Adipocyte (in vitro differentiated cells): ENCODE measurements around the gene SGMS1.
A peak's percentile ranks its signal among the peaks of the same experiment; 100 is the strongest.

Source experiments
- DNase-seq: peaks from one replicate; pipeline ENCODE4 v3.0.0-alpha.2; 2015; ENCODE audit warnings: low read depth
- H3K27me3 ChIP-seq: replicated peaks from 2 replicates; pipeline ENCODE4 v1.7.0; 2013; ENCODE audit warnings: mild to moderate bottlenecking, low read length, moderate library complexity; ENCODE audit not compliant: control insufficient read depth, insufficient read depth
- H3K36me3 ChIP-seq: 2 replicates; pipeline ENCODE4 v1.7.0; 2013; ENCODE audit warnings: low read length, mild to moderate bottlenecking, moderate library complexity; ENCODE audit not compliant: control insufficient read depth, insufficient read depth, severe bottlenecking
- H3K4me1 ChIP-seq: 2 replicates; pipeline ENCODE4 v1.7.0; 2013; ENCODE audit warnings: mild to moderate bottlenecking, low read length, moderate library complexity; ENCODE audit not compliant: control insufficient read depth, insufficient read depth
- H3K4me3 ChIP-seq: 2 replicates; pipeline ENCODE4 v1.7.0; 2013; ENCODE audit warnings: mild to moderate bottlenecking, low read length, moderate library complexity
- H3K9ac ChIP-seq: 2 replicates; pipeline ENCODE4 v1.7.0; 2013; ENCODE audit warnings: mild to moderate bottlenecking, low read length, moderate library complexity
- H3K9me3 ChIP-seq: 2 replicates; pipeline ENCODE4 v1.7.0; 2013; ENCODE audit warnings: mild to moderate bottlenecking, low read length, moderate library complexity; ENCODE audit not compliant: control insufficient read depth

The SGMS1 gene

DNA sequence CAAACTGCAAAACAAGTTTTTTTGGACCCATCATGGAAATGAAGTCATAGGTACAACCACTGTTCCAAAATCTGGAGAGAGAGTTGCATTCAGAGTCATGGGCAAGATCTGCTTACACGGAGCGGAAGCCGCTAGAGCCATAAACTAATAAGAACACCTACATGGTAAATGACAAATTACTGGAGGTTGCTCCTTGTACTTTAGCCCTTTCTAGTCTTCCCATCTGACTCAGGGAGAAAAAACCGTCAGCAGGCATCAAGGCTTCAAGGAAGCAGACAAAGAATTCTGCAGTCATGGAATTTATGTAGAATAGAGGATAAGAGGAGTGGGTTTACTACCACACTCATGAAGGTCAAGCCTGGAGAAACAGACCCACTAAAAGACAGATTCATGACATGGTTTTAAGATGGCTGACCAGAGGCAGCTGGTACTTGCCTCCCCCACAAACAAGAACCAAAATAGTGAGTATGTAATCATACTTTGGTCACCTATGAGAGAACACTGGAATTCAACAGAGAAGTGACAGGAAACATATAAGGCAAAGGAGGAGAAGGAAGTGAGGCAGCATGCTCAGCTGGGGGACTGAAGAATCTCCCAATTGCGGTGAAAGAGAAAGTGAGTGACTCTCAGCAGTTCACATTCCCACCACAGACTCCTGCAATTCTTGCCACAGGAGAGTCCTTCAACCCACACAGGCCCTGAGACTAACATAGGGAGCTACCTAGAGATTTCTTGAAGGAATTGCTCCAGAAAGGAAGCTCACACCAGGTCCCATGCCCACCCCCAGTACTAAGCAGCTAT, 330.0 kb downstream of the SGMS1 start:
- DNase-seq = no peak
- no peaks in the 10 kb centered on the region for H3K27me3 ChIP-seq
- H3K9ac ChIP-seq = no peak overlapping the region
- H3K4me1 ChIP-seq = peaks cover 7% of the 10 kb centered on the region
- no peak overlapping the region for H3K4me3 ChIP-seq
- no peaks in the 10 kb centered on the region for H3K36me3 ChIP-seq
- H3K9me3 ChIP-seq = peaks cover 5% of the 10 kb centered on the region

GRCh38 chr10:50291261-50291850, 332.4 kb downstream of the SGMS1 start:
- Histone ChIP-seq H3K4me1 (peaks cover 21% of the 10 kb centered on the region), H3K27me3 (no peaks in the 10 kb centered on the region), H3K9ac (no peak overlapping the region), H3K9me3 (no peaks in the 10 kb centered on the region), H3K36me3 (no peaks in the 10 kb centered on the region), H3K4me3 (no peak overlapping the region)
- DNase-seq = peak; percentile 4

DNA sequence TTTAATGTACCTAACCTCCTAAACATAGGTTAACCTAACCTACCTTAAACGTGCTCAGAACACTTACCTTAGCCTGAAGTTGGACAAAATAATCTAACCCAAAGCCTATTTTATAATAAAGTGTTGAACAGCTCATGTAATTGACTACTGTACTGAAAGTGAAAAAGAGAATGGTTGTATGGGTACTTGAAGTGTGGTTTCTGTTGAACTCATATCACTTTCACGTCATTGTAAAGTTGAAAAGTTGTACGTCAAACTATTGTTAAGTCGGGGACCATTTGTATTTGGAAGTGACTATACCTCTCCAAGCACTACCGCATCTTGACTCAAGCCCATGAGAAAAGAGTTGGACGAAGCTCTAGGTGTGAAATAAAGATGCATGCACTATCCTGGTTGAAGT, 334.6 kb downstream of the SGMS1 start:
- H3K36me3 ChIP-seq = no peaks in the 10 kb centered on the region
- no peak overlapping the region for H3K9ac ChIP-seq
- no peaks in the 10 kb centered on the region for H3K27me3 ChIP-seq
- H3K4me3 ChIP-seq = no peak overlapping the region
- peaks cover 27% of the 10 kb centered on the region for H3K4me1 ChIP-seq
- no peaks in the 10 kb centered on the region for H3K9me3 ChIP-seq
- no peak for DNase-seq

DNA sequence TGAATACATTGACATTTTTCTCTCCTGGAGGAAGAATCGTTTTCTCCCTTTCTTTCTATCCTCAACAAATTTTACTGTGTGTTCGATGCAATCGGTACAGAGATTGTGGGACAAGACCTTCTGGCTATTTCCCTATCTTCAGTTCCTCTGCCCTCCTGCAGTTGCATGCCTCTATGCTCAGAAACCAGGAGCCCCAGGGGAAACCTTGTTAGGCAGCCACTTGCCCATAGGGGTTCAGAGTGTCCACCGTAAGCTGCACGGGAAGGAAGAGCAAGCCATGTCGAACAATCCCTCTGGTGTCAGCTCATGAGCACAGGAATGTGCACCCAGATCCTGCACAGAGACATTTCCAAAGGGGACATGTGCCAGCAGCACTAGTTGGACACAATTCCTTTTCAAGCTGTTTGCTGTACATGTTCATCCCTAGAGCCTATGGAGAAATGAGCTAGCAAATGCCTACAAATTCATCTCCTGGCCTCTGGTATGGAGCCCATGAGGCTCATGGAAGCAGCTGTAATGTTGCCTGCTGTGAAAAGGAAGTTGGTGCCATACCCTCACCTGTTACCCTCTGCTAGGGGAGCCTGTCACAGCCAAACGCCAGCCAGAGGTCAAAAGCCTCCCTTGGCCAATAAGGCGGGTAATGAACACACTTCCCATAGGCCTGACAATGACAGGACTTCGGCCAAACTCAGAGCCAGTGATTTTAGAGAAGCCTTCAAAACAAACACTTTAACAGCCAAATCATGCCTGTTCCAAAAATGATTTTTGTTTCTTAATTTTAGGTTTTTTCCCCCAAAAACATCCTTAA, 336.6 kb downstream of the SGMS1 start:
- DNase-seq = no peak
- no peaks in the 10 kb centered on the region for H3K9me3 ChIP-seq
- peak overlapping the region; percentile 16 for H3K9ac ChIP-seq
- H3K27me3 ChIP-seq = no peaks in the 10 kb centered on the region
- H3K36me3 ChIP-seq = no peaks in the 10 kb centered on the region
- H3K4me1 ChIP-seq = peaks cover 27% of the 10 kb centered on the region
- peak overlapping the region; percentile 23 for H3K4me3 ChIP-seq

DNA sequence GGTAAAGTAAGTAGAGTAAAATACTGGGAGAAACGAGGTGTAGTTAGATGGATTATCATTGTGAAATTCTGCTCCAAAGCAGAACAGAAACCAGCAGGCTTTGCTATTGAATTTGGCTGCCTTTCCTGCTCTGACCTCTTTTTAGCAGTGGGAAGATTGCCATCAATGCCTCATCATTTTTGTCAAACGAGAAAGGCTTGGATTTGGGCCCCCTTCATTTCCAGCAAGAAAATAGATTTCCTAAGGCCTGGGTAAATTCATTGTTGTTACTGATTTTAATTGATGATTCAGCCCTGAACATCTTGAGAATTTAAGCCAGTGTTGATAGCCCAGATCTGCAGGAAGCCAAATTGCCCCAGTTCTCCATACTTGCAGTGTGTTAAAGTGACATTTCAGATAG, 337.2 kb downstream of the SGMS1 start:
- Histone ChIP-seq H3K9me3 (no peaks in the 10 kb centered on the region), H3K4me3 (peak overlapping the region; percentile 52), H3K4me1 (peaks cover 27% of the 10 kb centered on the region), H3K36me3 (no peaks in the 10 kb centered on the region), H3K27me3 (no peaks in the 10 kb centered on the region), H3K9ac (peak overlapping the region; percentile 16)
- peak; percentile 80 for DNase-seq

- no peak for DNase-seq
Observed at GRCh38 chr10:50281967-50282522, 341.7 kb downstream of the SGMS1 start.

GRCh38 chr10:50281210-50281966, 342.4 kb downstream of the SGMS1 start:
- H3K9ac ChIP-seq = no peak overlapping the region
- peaks cover 5% of the 10 kb centered on the region for H3K27me3 ChIP-seq
- no peak overlapping the region for H3K4me3 ChIP-seq
- H3K9me3 ChIP-seq = no peaks in the 10 kb centered on the region
- no peak for DNase-seq
- no peaks in the 10 kb centered on the region for H3K36me3 ChIP-seq
- peaks cover 6% of the 10 kb centered on the region for H3K4me1 ChIP-seq

More at GRCh38 chr10:50281967-50282522, 341.7 kb downstream of the SGMS1 start:
- H3K4me3 ChIP-seq = no peak overlapping the region
- H3K9ac ChIP-seq = no peak overlapping the region
- H3K27me3 ChIP-seq = peaks cover 4% of the 10 kb centered on the region
- H3K36me3 ChIP-seq = no peaks in the 10 kb centered on the region
- H3K4me1 ChIP-seq = peaks cover 10% of the 10 kb centered on the region
- H3K9me3 ChIP-seq = no peaks in the 10 kb centered on the region

- DNase-seq = no peak
- H3K36me3 ChIP-seq = no peaks in the 10 kb centered on the region
- peaks cover 10% of the 10 kb centered on the region for H3K27me3 ChIP-seq
- H3K9ac ChIP-seq = no peak overlapping the region
- no peaks in the 10 kb centered on the region for H3K9me3 ChIP-seq
- no peak overlapping the region for H3K4me3 ChIP-seq
- no peaks in the 10 kb centered on the region for H3K4me1 ChIP-seq
Observed at GRCh38 chr10:50280049-50280841, 343.5 kb downstream of the SGMS1 start.

GRCh38 chr10:50279489-50279888, 344.3 kb downstream of the SGMS1 start:
- no peak overlapping the region for H3K9ac ChIP-seq
- no peaks in the 10 kb centered on the region for H3K36me3 ChIP-seq
- no peaks in the 10 kb centered on the region for H3K4me1 ChIP-seq
- no peaks in the 10 kb centered on the region for H3K9me3 ChIP-seq
- no peak overlapping the region for H3K4me3 ChIP-seq
- DNase-seq = peak; percentile 2
- peaks cover 10% of the 10 kb centered on the region for H3K27me3 ChIP-seq

- no peaks in the 10 kb centered on the region for H3K36me3 ChIP-seq
- DNase-seq = peak; percentile 13
- H3K9ac ChIP-seq = no peak overlapping the region
- H3K4me1 ChIP-seq = no peaks in the 10 kb centered on the region
- peaks cover 10% of the 10 kb centered on the region for H3K27me3 ChIP-seq
- no peak overlapping the region for H3K4me3 ChIP-seq
- no peaks in the 10 kb centered on the region for H3K9me3 ChIP-seq
Observed at GRCh38 chr10:50275650-50276235, 348.0 kb downstream of the SGMS1 start.
